ENCODE results near the gene DDX54. TPM values are rescaled to one million over a fixed set of nuclear protein-coding genes. Genes with fewer than 3 reads are reported as not detected.

Gene DDX54
- total RNA-seq, 1 experiment from 2014 or later, result 83.0 TPM

DNA sequence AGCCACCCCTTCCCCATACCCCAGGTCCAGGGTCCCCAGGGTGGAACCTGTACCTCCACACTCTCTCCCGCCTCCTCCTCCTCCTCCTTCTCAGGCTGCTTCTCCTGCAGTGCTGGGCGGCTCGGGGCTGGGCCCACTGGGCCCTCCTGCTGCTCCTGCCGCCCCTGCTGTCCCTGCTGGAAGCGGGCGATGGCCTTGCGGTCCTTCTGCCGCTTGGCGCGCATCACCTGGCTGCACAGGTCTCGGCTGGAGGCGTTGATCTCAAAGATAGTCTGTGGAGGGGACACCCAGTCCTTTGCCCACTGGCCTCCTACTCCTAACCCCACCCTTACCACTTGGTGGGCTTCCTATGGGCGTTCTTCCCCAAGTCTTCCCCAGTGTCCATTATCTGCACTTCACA is 21.3 kb downstream of the DDX54 start:
- TF ChIP-seq, protein P1, sequence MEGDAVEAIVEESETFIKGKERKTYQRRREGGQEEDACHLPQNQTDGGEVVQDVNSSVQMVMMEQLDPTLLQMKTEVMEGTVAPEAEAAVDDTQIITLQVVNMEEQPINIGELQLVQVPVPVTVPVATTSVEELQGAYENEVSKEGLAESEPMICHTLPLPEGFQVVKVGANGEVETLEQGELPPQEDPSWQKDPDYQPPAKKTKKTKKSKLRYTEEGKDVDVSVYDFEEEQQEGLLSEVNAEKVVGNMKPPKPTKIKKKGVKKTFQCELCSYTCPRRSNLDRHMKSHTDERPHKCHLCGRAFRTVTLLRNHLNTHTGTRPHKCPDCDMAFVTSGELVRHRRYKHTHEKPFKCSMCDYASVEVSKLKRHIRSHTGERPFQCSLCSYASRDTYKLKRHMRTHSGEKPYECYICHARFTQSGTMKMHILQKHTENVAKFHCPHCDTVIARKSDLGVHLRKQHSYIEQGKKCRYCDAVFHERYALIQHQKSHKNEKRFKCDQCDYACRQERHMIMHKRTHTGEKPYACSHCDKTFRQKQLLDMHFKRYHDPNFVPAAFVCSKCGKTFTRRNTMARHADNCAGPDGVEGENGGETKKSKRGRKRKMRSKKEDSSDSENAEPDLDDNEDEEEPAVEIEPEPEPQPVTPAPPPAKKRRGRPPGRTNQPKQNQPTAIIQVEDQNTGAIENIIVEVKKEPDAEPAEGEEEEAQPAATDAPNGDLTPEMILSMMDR (conservative IDR thresholded peaks at IDR 0.05), result no peak
- Mint-ChIP-seq H3K4me3 (no peak overlapping the region), H3K27ac (no peak overlapping the region), H3K36me3 (ENCODE audit: insufficient read depth in 1 of 3, low read depth in 3 of 3) (peaks cover 16 to 69% (median 65%) of the 10 kb centered on the region in 3 experiments), H3K4me1 (peaks cover 11 to 25% of the 10 kb centered on the region in 2 experiments), H3K27me3 (ENCODE audit: low read depth) (no peaks in the 10 kb centered on the region; the same call in 1 of the 2 replicates), H3K9me3 (no peaks in the 10 kb centered on the region)
- Histone ChIP-seq H3K23ac (ENCODE audit: insufficient read length, low read depth, low read length) (no peak overlapping the region), H3K9ac (ENCODE audit: extremely low read depth, insufficient read length, low read length) (no peak overlapping the region), H3K27ac (ENCODE audit: insufficient read length, low read depth, low read length) (no peak overlapping the region), H4K91ac (ENCODE audit: insufficient read length, low read depth, low read length) (no peak overlapping the region), H2BK15ac (ENCODE audit: low read depth, low read length) (no peak overlapping the region), H3K79me2 (ENCODE audit: insufficient read depth, low read length) (no peaks in the 10 kb centered on the region), H3K79me1 (ENCODE audit: insufficient read depth, low read depth, low read length, poor library complexity, severe bottlenecking) (no peaks in the 10 kb centered on the region), H3K9me3 (ENCODE audit: control insufficient read depth, low read depth, low read length) (no peaks in the 10 kb centered on the region), H3K4me2 (ENCODE audit: insufficient read depth, insufficient read length, low read length) (no peak overlapping the region), H3T11ph (ENCODE audit: low read length) (no peak overlapping the region), H2BK5ac (ENCODE audit: insufficient read length, low read length) (no peak overlapping the region), H2AFZ (ENCODE audit: low read length) (no peak overlapping the region), H3K56ac (ENCODE audit: insufficient read length, low read depth, low read length) (no peak overlapping the region), H4K20me1 (ENCODE audit: control insufficient read depth, insufficient read depth, insufficient read length) (no peaks in the 10 kb centered on the region), H4K5ac (ENCODE audit: insufficient read length, low read depth, low read length) (no peak overlapping the region), H3K27me3 (ENCODE audit: insufficient read depth, low read length) (no peaks in the 10 kb centered on the region), H3K18ac (ENCODE audit: insufficient read length, low read depth, low read length) (no peak overlapping the region), H4K8ac (replicated peaks; ENCODE audit: insufficient read length, low read depth, low read length) (no peak overlapping the region), H2AK5ac (ENCODE audit: insufficient read length, low read length) (no peak overlapping the region), H2BK20ac (ENCODE audit: low read depth, low read length, poor library complexity, severe bottlenecking) (no peak overlapping the region), H2BK12ac (ENCODE audit: insufficient read length, low read depth, low read length) (no peak overlapping the region), H3K14ac (ENCODE audit: insufficient read depth, low read length) (no peak overlapping the region), H3K4ac (ENCODE audit: low read depth, low read length) (no peak overlapping the region), H3K23me2 (ENCODE audit: insufficient read length, low read depth, low read length, poor library complexity, severe bottlenecking) (peaks cover 3% of the 10 kb centered on the region), H3K4me1 (ENCODE audit: insufficient read depth, low read length) (no peaks in the 10 kb centered on the region), H2BK120ac (ENCODE audit: low read depth, low read length, poor library complexity, severe bottlenecking) (no peak overlapping the region)
- WGBS (ENCODE audit: extremely low coverage, insufficient read length, low lambda C conversion rate), result no CpG with 5 or more reads among the region's 13 CpGs
- no peak for DNase-seq
